ENCODE results near the gene NHP2.
A peak's percentile ranks its signal among the peaks of the same experiment; 100 is the strongest.

Gene NHP2

DNA sequence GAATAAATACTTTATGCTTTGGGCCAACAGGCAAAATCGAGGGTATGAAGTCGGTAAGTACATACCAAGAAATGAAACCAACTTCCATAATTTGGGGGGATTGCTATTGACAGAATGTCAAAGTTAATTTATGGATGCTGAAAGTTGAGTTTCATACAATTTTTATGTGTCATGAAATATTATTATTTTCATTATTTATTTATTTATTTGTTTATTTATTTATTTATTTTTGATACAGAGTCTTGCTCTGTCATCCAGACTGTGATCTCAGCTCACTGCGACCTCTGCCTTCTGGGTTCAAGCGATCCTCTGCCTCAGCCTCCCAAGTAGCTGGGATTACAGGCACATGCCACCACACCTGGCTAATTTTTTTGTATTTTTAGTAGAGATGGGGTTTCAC lies 38.0 kb upstream of the NHP2 start:
- peak overlapping the region; percentile 62 for H3K27ac ChIP-seq
- TF ChIP-seq, protein P1, sequence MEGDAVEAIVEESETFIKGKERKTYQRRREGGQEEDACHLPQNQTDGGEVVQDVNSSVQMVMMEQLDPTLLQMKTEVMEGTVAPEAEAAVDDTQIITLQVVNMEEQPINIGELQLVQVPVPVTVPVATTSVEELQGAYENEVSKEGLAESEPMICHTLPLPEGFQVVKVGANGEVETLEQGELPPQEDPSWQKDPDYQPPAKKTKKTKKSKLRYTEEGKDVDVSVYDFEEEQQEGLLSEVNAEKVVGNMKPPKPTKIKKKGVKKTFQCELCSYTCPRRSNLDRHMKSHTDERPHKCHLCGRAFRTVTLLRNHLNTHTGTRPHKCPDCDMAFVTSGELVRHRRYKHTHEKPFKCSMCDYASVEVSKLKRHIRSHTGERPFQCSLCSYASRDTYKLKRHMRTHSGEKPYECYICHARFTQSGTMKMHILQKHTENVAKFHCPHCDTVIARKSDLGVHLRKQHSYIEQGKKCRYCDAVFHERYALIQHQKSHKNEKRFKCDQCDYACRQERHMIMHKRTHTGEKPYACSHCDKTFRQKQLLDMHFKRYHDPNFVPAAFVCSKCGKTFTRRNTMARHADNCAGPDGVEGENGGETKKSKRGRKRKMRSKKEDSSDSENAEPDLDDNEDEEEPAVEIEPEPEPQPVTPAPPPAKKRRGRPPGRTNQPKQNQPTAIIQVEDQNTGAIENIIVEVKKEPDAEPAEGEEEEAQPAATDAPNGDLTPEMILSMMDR (conservative IDR thresholded peaks at IDR 0.05; ENCODE audit: low read depth): no peak
- DNase-seq (ENCODE audit: low spot score): no peak
- POLR2A ChIA-PET (ENCODE audit: low non-redundant PET): interaction anchor here (0.6 to 0.8 kb wide), 2 partner anchors 13 to 22 kb away, joined by 3 read pairs; no protein-coding TSS in a partner anchor
- CTCF ChIA-PET: interaction anchor here (0.9 kb wide), 1 partner anchor 28 kb away, joined by 3 read pairs; no protein-coding TSS in a partner anchor

DNA sequence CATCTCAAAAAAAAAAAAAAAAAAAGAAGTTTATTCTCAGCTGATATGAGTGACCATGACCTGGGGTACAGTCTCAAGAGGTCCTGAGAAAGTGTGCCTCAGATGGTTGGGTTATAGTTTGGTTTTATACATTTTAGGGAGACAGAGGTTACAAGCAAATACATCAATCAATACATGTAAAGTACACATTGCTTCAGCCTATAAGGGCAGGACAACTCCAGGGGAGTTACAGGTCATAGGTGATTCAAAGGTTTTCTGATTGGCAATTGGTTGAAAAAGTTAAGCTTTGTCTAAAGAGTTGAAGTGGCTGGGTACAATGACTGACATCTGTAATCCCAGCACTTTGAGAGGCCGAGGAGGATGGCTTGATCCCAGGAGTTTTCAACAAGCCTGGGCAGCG lies 35.7 kb upstream of the NHP2 start:
- no peak overlapping the region for H3K27ac ChIP-seq
- DNase-seq (ENCODE audit: low spot score): no peak
- ChIA-PET CTCF (interaction anchor here (1.6 kb wide), 1 partner anchor 26 kb away, joined by 3 read pairs; no protein-coding TSS in a partner anchor), POLR2A (ENCODE audit: low non-redundant PET) (interaction anchor here (0.6 kb wide), 1 partner anchor 10 kb away, joined by 5 read pairs; no protein-coding TSS in a partner anchor)
- TF ChIP-seq, protein P1 (conservative IDR thresholded peaks at IDR 0.05; ENCODE audit: low read depth): no peak

DNA sequence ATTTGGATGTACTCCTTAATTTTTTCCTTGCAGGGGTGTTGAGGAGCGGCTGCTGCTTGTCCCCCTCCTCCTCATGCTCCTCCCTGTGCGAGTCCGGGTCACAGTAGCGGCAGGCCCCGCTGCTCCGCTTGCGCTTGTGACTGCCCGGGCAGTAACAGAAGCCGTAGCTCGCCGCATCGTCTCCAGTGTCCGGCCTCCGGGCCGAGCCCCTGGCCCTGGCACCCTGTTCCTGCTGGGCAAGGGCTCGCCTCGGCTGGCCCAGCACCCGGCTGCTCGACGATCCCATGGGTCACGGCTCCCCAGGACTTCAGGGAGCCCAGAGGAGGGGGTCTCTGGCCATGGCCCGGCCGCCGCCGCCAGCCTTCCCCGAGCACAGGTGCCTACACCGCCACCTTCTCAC lies 33.3 kb upstream of the NHP2 start, which contains the start of gene GMCL2:
Gene GMCL2, minus strand, starts transcription at position 358 of the 400 bp plus-strand sequence. Its CDS starts 72 bp downstream, at position 286.
- ChIA-PET POLR2A (ENCODE audit: low non-redundant PET) (no interaction called here), CTCF (no interaction called here)
- H3K27ac ChIP-seq: no peak within 1 kb of the TSS
- TF ChIP-seq, protein P1 (conservative IDR thresholded peaks at IDR 0.05; ENCODE audit: low read depth): no peak
- DNase-seq (ENCODE audit: low spot score): no peak

DNA sequence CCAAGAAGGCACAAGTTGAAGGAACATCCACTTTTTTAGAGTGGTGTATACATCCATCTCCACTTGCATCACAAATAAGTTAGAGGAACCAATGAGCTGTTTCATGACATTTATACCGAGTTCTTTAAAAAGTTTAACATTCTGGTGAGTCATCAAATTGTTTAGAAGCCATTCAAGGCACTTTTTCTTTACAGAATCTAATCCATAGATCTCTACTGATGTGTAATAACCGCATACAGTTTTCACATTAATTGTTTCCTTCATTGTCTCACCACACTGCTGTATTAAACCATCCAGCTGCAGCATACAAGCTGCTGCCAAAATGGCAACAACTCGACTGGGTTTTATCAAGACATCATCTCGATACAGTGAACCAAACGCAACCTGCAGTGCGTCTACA lies 32.7 kb upstream of the NHP2 start:
- H3K27ac ChIP-seq: no peak overlapping the region
- POLR2A ChIA-PET (ENCODE audit: low non-redundant PET): interaction anchor here (0.6 kb wide), 1 partner anchor 42 kb away, joined by 3 read pairs; no protein-coding TSS in a partner anchor
- no peak for DNase-seq (ENCODE audit: low spot score)
- CTCF ChIA-PET: no interaction called here
- TF ChIP-seq, protein P1 (conservative IDR thresholded peaks at IDR 0.05; ENCODE audit: low read depth): no peak

DNA sequence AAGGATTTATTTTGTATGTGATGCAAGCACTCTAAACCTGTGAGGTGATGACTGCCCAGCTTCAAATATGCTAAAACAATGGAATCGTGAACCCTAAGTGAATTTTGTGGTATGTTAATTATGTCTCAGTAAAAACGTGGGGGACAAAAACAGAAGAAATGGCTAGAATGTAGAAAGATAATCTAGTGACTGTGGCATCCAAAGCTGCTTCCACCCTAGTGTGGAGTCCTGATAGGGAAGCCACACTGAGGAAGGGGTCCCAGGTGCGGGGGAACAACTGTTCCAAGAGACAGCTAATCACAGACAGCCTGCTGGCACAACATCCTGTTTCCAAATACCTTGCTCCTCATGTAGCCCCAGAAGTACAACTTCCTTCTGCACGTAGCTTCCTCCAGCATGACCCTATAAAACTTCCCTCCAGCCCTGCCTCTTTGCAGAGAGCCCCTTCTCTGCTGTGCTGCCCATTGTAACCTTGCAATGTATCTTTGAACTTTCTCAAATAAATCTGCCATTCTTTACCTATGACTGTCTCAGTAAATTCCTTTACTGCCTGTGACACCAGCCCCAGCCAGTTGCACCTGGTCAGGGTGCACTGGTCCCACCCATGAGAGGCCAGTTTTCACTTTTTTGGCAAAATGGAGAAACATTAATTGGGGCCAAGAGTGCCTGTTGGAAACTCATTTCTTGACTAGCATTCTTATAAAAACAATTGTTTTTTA lies 28.6 kb upstream of the NHP2 start:
- H3K27ac ChIP-seq: no peak overlapping the region
- TF ChIP-seq, protein P1 (conservative IDR thresholded peaks at IDR 0.05; ENCODE audit: low read depth): no peak
- no peak for DNase-seq (ENCODE audit: low spot score)
- POLR2A ChIA-PET (ENCODE audit: low non-redundant PET): no interaction called here
- CTCF ChIA-PET: interaction anchor here (0.8 to 1.5 kb wide), 3 partner anchors 8 to 590 kb away, joined by 3 to 6 read pairs (median 3); partner anchors contain the start of gene TMED9

DNA sequence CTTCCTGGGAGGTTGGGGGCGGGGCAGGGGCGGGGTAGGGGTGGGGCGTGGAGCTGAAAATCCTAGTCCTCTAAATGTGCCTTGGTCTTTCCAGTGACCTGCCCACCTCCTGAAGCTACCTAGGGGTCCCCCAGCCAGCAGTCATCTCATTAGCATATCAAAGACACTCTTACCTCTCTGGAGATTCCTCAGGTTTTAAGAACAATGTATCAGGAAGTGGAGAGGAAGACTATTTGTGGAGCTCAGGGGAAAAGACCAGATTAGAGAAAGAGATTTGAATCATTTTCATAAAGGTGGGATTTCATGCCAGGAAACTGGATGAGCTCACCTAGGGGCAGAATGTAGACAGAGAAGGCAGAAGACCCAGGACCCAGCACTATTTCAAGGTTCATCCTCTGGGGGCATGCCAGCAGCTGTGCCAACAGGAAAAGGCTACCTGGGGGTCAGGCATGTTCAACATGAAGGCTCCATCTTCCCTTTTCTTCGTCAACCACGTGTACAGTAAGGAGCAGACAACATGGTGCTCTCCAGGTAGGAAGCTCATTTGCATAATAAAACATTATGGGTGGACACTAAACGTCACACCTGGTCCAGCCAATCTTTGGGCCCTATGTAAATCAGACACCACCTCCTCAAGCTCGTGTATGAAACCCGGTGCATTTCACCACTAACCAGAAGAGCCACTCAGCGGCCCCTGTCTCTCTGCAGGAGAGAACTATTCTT lies 26.6 kb upstream of the NHP2 start:
- POLR2A ChIA-PET (ENCODE audit: low non-redundant PET): no interaction called here
- TF ChIP-seq, protein P1 (conservative IDR thresholded peaks at IDR 0.05; ENCODE audit: low read depth): no peak
- CTCF ChIA-PET: interaction anchor here (0.6 kb wide), 2 partner anchors 105 to 227 kb away, joined by 3 read pairs; no protein-coding TSS in a partner anchor

More for the DNA sequence above, 26.6 kb upstream of the NHP2 start:
- H3K27ac ChIP-seq: no peak overlapping the region
- no peak for DNase-seq (ENCODE audit: low spot score)
